ENCODE measurements around the gene ATG9A.

ATG9A gene

GRCh38 chr2:219220652-219221402 is 8.6 kb downstream of the ATG9A start:
- no peak for DNase-seq (ENCODE audit: low read depth in 2 of 2)

- DNase-seq (ENCODE audit: low read depth in 2 of 2), result no peak
Observed at GRCh38 chr2:219219784-219220532, 9.5 kb downstream of the ATG9A start.

DNA sequence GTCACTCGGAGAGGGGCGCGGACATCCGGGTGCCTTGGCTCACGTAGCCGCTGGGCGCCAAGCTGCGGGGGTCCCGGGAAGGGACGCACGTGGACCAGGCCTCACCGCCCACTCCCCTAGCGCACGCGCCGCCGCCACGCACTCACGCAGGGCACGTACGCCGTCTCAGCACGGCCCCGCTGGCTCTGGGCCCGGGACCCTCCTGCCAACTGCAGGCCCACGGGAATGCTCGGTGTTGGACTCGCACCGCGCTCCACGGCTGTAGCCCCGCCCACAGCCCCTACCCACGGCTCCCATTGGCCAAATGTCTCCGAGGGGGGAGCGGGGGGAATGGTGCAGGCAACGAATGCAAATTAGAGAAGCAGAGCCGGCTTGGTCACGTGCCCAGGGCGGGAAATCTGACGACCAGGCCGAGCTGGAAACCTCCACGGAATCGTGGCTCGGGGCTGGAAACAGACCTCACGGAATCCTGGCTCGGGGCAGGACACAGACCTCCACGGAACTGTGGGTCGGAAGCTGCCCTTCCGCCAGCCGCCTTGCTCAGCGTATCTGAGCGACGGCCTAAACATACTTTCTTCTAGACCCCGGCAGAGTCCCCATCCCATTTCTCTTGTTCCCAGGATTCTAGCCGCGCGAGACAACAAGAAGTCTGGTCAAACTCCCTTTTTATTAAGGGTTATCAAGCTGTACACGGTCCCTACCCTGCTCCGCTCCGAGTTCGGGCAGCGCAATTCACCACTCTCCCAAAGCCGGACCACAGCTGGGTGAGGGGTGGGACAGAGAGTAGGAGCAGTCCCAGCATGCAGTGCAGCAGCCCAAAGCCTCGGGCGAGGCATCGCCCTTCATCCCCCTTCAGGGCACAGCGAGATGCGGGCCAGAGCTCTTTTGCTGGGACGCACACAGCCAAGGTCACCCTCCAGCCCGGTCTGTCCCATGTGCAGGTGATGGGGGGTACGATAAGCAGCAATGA is 10.4 kb downstream of the ATG9A start, which contains the start of gene ABCB6:
Gene ABCB6 (minus strand): TSS at position 227 of the 970 bp plus-strand sequence. CDS start 285 bp downstream, outside the sequence.
- DNase-seq (ENCODE audit: low read depth in 2 of 2), result peak; percentile 73 to 81

- DNase-seq (ENCODE audit: low read depth in 2 of 2), result no peak
Observed at GRCh38 chr2:219218217-219218731, 11.2 kb downstream of the ATG9A start.

GRCh38 chr2:219216535-219216915 is 12.9 kb downstream of the ATG9A start:
- no peak for DNase-seq (ENCODE audit: low read depth in 2 of 2)

- no peak for DNase-seq (ENCODE audit: low read depth in 2 of 2)
Observed at GRCh38 chr2:219215871-219216534, 13.4 kb downstream of the ATG9A start.

DNA sequence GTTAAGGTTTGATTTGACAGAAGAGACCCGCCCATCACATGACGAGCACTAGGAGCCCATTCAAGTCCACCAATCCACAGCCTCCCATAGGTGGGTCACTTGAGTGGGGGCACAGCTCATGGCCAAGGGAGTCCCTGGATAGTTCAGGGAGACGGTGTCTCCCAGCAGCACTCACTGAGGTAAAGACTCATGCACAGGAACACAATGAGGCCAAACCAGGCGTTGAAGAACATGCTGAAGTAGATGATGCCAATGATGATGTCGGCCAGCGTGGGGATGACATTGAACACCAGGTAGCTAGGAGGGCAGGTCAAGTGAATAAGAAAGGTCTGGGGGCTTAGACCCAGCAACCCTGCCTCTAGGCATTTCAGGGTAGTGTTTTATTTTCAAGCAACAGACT is 14.7 kb downstream of the ATG9A start:
- DNase-seq (ENCODE audit: low read depth in 2 of 2), result no peak

GRCh38 chr2:219214141-219214540 is 15.3 kb downstream of the ATG9A start:
- no peak for DNase-seq (ENCODE audit: low read depth in 2 of 2)

- DNase-seq (ENCODE audit: low read depth in 2 of 2), result no peak
Observed at GRCh38 chr2:219213486-219214071, 15.9 kb downstream of the ATG9A start.

GRCh38 chr2:219213026-219213415 is 16.4 kb downstream of the ATG9A start:
- no peak for DNase-seq (ENCODE audit: low read depth in 2 of 2)

DNA sequence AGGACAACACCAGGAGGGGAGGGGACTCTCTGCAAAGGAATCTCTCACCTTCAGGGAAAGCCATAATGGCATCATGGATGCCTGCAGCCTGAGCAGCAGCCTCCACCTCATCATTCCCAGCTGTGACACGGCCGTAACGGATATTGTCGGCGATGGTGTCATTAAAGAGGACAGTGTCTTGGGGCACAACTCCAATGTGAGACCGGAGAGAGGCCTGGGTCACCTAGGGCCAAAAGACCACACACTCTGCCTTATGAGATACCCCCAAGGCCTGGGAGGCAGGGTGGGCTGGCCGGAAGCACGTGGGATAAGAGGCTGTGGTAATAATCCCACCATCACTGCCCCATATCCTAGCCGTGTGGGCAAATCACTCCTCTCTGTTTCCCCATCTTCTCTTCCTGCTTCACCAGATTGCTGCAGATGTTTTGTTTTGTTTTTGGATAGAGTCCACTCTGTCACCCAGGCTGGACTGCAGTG is 18.5 kb downstream of the ATG9A start:
- no peak for DNase-seq (ENCODE audit: low read depth in 2 of 2)

GRCh38 chr2:219210196-219210885 is 19.1 kb downstream of the ATG9A start:
- DNase-seq (ENCODE audit: low read depth in 2 of 2), result no peak

GRCh38 chr2:219209236-219210195 is 19.9 kb downstream of the ATG9A start:
- no peak for DNase-seq (ENCODE audit: low read depth in 2 of 2)

GRCh38 chr2:219207884-219208740 is 21.3 kb downstream of the ATG9A start:
- no peak for DNase-seq (ENCODE audit: low read depth in 2 of 2)

DNA sequence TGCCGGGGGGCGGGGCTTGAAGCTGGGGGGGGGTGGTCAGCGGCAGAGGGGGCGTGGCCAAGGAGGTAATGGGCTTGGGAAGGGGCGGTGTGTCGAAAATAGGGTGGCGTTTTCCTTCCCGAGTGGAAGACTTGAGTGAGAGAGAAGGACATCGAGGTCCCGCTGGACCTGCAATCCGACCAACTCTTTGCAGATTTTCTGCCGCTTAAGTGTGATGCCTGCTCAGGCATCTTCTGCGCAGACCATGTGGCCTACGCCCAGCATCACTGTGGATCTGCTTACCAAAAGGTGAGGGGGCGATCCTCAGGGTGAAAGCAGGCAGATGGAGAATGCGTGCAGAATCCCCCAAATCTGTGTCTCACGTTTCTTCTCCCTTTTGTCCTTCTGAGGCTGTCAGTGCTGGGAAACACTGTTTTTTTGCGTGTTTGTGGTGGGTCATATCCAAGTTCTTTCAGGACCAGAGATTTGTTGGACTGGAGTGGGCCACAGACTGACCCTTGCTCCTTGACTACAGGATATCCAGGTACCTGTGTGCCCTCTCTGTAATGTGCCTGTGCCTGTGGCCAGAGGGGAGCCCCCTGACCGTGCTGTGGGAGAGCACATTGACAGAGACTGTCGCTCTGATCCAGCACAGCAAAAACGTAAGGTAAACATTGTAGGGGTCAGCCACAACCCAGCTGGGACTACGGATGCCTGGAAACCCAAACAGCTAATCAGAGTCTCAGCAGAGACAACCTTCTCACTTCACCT is 22.1 kb downstream of the ATG9A start:
- no peak for DNase-seq (ENCODE audit: low read depth in 2 of 2)

GRCh38 chr2:219206328-219207133 is 22.9 kb downstream of the ATG9A start, which contains the start of gene ZFAND2B:
Gene ZFAND2B (plus strand): TSS chr2:219206782. CDS start chr2:219206988, 206 bp downstream.
- DNase-seq (ENCODE audit: low read depth in 2 of 2), result peak; percentile 86 to 88
